GM13977 (cell line): ENCODE measurements around the gene AASDHPPT.
A peak's percentile ranks its signal among the peaks of the same experiment; 100 is the strongest.

Experiments
- DNase-seq: peaks from one replicate; pipeline ENCODE4 v3.0.0; 2012; ENCODE audit warnings: low spot score
- CTCF ChIP-seq: IDR thresholded peaks from 2 replicates; pipeline ENCODE4 v1.5.1; 2012; ENCODE audit warnings: mild to moderate bottlenecking, control low read depth; ENCODE audit not compliant: insufficient read depth; ENCODE audit errors: extremely low read depth, missing control alignments
- in situ Hi-C: fragments of 300-500 bp; cut with MboI; formaldehyde crosslinking; loops from one replicate; pipeline ENCODE4 v1.12.0; 2022; ENCODE audit warnings: low sequenced_read_pairs, low pct_unique_long_range_greater_than_20kb, mixed read lengths, inconsistent platforms; ENCODE audit not compliant: unreplicated experiment

AASDHPPT gene

GRCh38 chr11:106061954-106062949 is 15.2 kb upstream of the AASDHPPT start:
- in situ Hi-C loops = no loop called here
- DNase-seq = no peak
- no peak for TF ChIP-seq CTCF

DNA sequence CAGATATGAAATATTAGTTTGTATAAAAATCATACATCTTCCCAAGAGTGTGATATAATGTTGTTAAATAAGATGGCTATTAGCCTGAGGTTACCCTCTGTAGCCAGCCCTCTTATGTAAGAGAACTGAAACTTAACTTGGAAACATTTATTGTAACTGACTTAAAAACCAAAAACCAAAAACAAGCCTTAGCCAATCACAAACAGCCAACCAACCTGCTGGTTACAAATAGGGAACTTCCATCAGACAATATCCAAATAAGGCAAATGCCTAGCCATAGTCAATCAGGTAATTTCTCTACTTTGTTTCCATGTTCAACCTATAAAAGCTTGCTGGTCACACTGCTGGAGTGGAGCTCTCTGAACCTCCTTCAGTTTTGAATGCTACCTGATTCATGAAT is 14.5 kb upstream of the AASDHPPT start:
- in situ Hi-C loops = no loop called here
- DNase-seq = no peak
- no peak for TF ChIP-seq CTCF

DNA sequence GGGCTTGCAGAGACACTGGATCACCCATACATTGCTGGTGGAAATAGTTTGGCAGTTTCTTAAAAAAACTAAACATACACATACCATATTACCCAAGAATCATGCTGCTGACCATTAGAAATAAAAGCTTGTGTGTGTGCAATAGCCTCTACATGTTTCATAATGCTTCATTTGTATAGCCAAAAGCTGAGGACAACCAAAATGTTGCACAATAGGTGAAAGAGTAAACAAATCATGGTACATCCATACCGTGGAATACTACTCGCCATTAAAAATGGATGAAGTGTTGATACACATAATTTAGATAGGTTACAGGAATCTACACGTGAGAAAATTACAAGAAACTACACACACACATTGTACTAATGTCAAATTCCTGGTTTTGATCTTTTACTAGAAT is 6.9 kb upstream of the AASDHPPT start:
- no peak for TF ChIP-seq CTCF
- in situ Hi-C loops = no loop called here
- DNase-seq = no peak

DNA sequence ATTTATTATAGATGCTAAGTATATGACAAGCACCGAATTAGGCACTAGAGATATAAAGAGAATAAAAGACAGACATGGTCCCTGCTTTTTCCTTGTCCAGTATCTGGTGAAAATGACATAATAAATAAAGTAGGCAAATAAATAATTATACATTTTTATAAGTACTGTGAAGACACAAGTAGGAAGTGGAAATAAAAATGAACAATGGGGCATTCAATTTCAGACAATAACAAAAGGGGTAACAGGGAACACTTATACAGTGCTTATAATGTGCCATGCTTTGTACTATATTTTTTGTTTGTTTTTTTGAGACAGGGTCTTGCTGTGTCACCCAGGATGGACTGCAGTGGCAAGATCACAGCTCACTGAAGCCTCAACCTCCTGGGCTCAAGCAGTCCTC is 4.7 kb upstream of the AASDHPPT start:
- no peak for TF ChIP-seq CTCF
- in situ Hi-C loops = no loop called here
- no peak for DNase-seq

DNA sequence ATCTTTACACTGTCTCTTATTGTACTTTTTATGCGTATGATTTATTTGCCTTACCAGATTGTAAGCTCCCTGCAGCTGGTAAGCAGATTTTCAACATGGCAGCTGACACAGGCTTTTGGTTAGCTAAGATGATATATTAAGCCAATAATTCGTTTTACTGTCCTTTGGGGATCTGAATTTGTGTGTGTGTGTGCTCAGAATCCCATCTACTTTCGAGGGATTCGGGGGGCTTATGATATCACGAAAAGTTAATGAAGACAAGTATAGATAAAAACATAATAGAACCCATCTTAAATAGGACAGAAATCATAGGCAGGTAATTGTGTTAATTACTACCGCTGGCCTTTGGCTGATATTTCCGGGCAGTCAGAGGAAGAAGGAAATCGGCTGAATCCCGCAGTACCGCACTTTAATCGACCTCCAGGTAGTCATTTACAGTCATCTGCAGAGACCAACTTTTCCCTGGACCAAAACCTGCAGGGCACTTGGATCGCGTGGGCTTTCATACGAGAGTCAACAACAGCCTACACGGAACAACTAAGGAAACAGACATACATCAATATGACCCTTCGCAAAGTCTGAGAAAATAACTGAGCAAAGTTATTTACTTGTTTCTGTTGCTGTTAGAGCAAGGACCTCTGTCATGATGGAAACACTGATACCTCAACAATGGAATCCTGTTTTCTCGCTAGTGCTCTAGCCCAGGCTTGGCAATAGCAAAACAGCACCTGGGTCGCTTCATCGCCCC is 1.1 kb upstream of the AASDHPPT start:
- no peak for TF ChIP-seq CTCF
- in situ Hi-C loops = no loop called here
- no peak for DNase-seq

- in situ Hi-C loops = no loop called here
- peak; percentile 90 for DNase-seq
- TF ChIP-seq CTCF = peak; percentile 25
Observed at GRCh38 chr11:106076919-106077608, 398 bp upstream of the AASDHPPT start, which contains the start of gene KBTBD3. KBTBD3 (minus strand) TSS chr11:106077347; CDS start chr11:106059097, 18,250 bp downstream.
